Measurements from ENCODE around the gene ARG2. TPM values are rescaled to one million over a fixed set of nuclear protein-coding genes. Genes with fewer than 3 reads are reported as not detected.
"Not testable (repeated sequence)": the region's sequence is repeated elsewhere in the genome, so short reads cannot be mapped to it uniquely, and the experiment has no call there.

ARG2 gene
- total RNA-seq, 4 donors from 2014 or later: 76.1 to 160 (median 95.0) TPM

DNA sequence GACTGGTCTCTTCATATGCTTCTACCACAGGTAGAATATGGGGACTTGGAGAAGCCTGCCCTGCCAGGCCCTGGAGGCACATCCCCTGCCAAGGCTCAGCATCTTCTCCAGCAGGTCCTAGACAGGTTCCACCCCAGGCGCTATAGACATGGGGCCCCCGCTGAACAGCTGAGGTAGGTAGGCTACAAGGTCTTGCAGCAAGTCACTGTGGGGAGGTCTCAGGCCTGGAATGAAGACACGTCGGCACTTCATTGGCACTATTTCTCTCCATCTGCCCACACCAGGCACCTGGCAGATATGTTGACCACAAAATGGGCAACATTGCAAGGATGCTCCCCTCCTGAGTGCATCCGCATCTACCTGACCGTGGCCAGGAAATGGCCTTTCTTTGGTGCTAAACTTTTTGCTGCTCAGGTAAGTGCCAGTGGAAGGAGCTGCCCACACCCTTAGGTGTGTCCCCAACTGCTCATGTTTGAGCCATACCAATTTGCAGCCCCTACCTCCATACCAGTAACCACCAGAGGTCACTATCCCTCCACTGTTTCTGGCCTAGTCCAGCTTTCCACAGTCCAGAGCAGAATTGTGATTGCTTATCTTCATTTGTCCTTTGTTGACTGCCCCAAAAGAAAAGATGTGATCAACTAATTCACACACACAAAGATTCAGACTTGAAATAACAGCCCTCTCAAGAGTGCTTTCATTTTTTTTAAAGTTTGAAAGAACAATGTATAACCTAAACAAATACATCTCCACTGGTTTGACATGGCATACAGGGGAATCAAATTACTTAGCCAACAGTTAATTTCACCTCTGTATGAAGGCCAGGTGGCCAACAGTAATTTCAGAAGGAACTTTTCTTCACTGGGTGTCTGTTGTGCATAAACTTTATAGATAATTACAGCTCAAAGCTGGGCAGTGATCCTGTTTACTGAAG, 35.7 kb upstream of the ARG2 start:
- no peaks in the 10 kb centered on the region for H3K9me3 ChIP-seq
- intact Hi-C loops (cut with DNase I): loop anchor here (5.0 kb wide), 1 partner anchor 88 kb away; the partner anchor contains the start of gene VTI1B
- peaks cover 48 to 87% of the 10 kb centered on the region in 2 donors for H3K36me3 ChIP-seq
- 91 to 100% methylated on average over 6 of the region's 6 CpGs for WGBS, 2 donors
- H3K4me1 ChIP-seq: peaks cover 0 to 9% of the 10 kb centered on the region in 2 donors
- peak in 1 of 2 donors; percentile 5 for TF ChIP-seq POLR2A (IDR thresholded peaks at IDR 0.05)
- peak in 4 of 6 experiments; percentile 39 to 65 (median 61) for TF ChIP-seq CTCF (IDR thresholded peaks at IDR 0.05)
- H3K27ac ChIP-seq: no peak overlapping the region
- no peaks in the 10 kb centered on the region for H3K27me3 ChIP-seq
- no peak overlapping the region for H3K4me3 ChIP-seq (replicated peaks in 1 of 3)
- peak; percentile 37 to 45 for DNase-seq

DNA sequence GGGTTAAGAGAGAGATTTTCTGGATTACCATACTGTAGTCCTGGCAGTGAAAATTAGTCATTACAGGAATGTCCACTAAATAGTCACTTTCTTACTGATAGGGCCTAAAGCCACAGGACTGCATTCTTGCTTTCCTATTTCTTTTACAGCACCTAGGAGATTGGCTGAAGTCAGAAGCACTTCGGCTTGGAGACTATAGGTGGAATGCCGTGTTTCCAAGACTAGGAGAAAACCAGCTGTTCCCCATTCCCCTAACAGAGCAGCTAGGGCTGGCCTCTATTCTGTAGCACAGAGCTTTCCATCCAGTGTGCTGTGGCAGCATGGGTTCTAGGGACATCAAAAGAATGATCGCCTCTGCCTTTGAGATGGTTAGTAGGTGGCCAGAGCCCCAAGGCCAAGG, 34.7 kb upstream of the ARG2 start:
- Histone ChIP-seq H3K4me1 (no peaks in the 10 kb centered on the region), H3K9me3 (no peaks in the 10 kb centered on the region), H3K27ac (peak overlapping the region in 1 of 3 donors; percentile 41), H3K27me3 (no peaks in the 10 kb centered on the region), H3K4me3 (replicated peaks in 1 of 3) (no peak overlapping the region), H3K36me3 (peaks cover 40 to 86% of the 10 kb centered on the region in 2 donors)
- no peak for TF ChIP-seq POLR2A (IDR thresholded peaks at IDR 0.05)
- TF ChIP-seq CTCF (IDR thresholded peaks at IDR 0.05): no peak
- intact Hi-C loops (cut with DNase I): loop anchor here (5.0 kb wide), 1 partner anchor 87 kb away; the partner anchor contains the start of gene VTI1B
- WGBS, 2 donors: 91 to 95% methylated on average over 3 of the region's 3 CpGs
- no peak for DNase-seq

- Histone ChIP-seq H3K4me1 (no peaks in the 10 kb centered on the region), H3K27ac (no peak overlapping the region), H3K27me3 (no peaks in the 10 kb centered on the region), H3K4me3 (replicated peaks in 1 of 3) (no peak overlapping the region), H3K36me3 (peaks cover 37 to 83% of the 10 kb centered on the region in 2 donors), H3K9me3 (no peaks in the 10 kb centered on the region)
- 80 to 81% methylated on average over 4 of the region's 4 CpGs for WGBS, 2 donors
- TF ChIP-seq POLR2A (IDR thresholded peaks at IDR 0.05) (no peak), CTCF (IDR thresholded peaks at IDR 0.05) (no peak)
- DNase-seq: no peak
- intact Hi-C loops (cut with DNase I): no loop called here
Measured at GRCh38 chr14:67586369-67586768, 33.4 kb upstream of the ARG2 start.

DNA sequence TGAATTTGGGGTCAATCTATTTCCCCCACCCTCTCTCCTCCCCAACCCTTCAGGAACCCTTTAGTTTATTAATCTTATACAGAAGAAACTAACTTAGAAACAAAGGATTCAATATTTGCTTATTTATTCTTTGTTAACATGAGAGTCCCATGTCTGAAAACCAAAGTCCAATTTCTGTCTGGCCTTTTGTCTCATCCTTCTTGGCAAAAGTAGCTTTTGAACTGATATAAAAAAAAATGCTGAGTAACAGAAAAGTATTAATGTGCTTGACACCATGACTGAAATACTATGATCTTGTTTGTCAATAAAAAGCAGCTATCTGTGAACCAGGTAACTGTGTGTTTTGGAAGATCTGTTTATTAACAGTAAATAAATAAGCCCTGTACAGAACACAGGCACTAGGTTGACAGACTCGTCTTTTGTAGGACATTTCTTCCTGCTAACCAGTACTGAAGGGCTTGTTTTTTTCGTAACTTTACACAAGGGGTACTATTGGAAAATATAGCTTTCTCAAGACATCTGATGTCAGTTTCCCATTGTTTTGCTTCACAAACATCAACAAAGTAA, 30.4 kb upstream of the ARG2 start:
- TF ChIP-seq CTCF (IDR thresholded peaks at IDR 0.05): no peak
- TF ChIP-seq POLR2A (IDR thresholded peaks at IDR 0.05): no peak
- no peak overlapping the region for H3K27ac ChIP-seq
- H3K27me3 ChIP-seq: no peaks in the 10 kb centered on the region
- 49 to 91% methylated on average over 2 of the region's 2 CpGs for WGBS, 2 donors
- no peak overlapping the region for H3K4me3 ChIP-seq (replicated peaks in 1 of 3)
- no peaks in the 10 kb centered on the region for H3K4me1 ChIP-seq
- no peak for DNase-seq
- H3K9me3 ChIP-seq: no peaks in the 10 kb centered on the region
- intact Hi-C loops (cut with DNase I): no loop called here
- peaks cover 56 to 78% of the 10 kb centered on the region in 2 donors for H3K36me3 ChIP-seq

DNA sequence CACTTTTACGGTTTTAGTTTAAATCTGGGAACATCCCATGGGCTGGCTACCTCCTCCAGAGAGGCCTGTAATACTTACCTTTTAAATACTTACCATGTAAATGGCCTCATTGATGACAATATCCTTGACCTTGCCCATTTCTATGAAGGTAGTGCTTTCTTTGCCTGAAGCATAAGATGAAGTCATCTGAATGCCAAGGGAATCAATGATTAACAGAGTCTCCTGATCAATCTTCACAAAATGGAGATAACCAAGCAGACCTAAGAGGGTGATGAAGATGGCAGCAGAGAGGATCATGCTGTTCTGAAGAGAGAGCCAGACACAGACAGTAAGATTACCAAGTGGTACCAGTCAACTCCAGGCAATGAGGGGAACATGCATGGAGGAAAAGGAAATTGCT, 26.1 kb upstream of the ARG2 start:
- H3K27me3 ChIP-seq; H3K9me3 ChIP-seq; H3K4me3 ChIP-seq (replicated peaks in 1 of 3); H3K27ac ChIP-seq; intact Hi-C loops (cut with DNase I); DNase-seq: not testable (repeated sequence)
- 0 to 35% methylated on average over 1 of the region's 1 CpG for WGBS, 2 donors
- H3K36me3 ChIP-seq: peaks cover 33 to 45% of the 10 kb centered on the region in 2 donors
- H3K4me1 ChIP-seq: peaks cover 3 to 13% of the 10 kb centered on the region in 2 donors
